Measurements from ENCODE around the gene MICAL1.

GRCh38 chr6:109478222-109478805 lies 22.7 kb upstream of the MICAL1 start:
- TF ChIP-seq CTCF (IDR thresholded peaks at IDR 0.05) = no peak
- TF ChIP-seq EP300 (IDR thresholded peaks at IDR 0.05) = no peak
- TF ChIP-seq POLR2A (IDR thresholded peaks at IDR 0.05) = no peak
- no peak for TF ChIP-seq POLR2AphosphoS5 (IDR thresholded peaks at IDR 0.05)

Data from stomach (tissue), 4 donors.